ENCODE measurements around the gene CA14.

CA14 gene

DNA sequence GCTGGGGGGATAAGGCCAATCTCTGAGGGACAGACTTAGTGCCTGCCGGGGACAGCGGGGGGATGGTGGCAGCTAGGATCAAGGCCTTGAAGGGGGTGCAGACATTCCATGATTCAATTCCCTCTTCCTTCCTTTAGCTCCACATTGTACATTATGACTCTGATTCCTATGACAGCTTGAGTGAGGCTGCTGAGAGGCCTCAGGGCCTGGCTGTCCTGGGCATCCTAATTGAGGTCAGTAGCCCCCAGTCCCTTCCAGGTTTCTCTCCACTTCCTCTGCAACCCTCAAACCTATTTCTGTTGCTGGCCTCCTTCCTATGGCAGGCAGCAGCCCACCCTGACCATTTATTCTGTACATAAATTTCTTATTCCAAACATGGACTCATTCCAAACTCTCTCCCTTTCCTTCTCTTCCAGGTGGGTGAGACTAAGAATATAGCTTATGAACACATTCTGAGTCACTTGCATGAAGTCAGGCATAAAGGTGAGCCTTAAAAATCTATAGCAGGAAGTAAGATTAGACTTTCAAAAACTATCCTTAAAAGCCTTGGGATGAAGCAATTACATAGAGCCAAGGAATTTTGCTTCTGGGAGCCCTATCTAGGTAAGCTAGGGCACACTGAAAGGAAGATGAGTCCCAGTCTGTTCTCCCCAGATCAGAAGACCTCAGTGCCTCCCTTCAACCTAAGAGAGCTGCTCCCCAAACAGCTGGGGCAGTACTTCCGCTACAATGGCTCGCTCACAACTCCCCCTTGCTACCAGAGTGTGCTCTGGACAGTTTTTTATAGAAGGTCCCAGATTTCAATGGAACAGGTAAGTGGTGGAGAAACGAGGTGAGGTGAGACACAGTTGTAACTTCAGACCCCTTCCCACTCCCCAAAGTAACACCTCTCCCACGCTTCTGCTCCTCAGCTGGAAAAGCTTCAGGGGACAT, 5.1 kb downstream of the CA14 start:
- Histone ChIP-seq H3K9me3 (ENCODE audit: insufficient read depth, low read depth, low read length) (no peaks in the 10 kb centered on the region), H3K36me3 (ENCODE audit: insufficient read depth, low read length) (peaks cover 68% of the 10 kb centered on the region), H3K9ac (ENCODE audit: low read depth, low read length) (no peak overlapping the region), H3K4me1 (ENCODE audit: insufficient read depth, low read length) (peaks cover 17% of the 10 kb centered on the region; the same call in 1 of the 2 replicates), H3K27me3 (ENCODE audit: insufficient read depth, low read length) (no peaks in the 10 kb centered on the region), H3K4me3 (ENCODE audit: low read length) (no peak overlapping the region), H3K27ac (ENCODE audit: low read depth, low read length) (no peak overlapping the region)
- WGBS: 90% methylated on average over 6 of the region's 6 CpGs

DNA sequence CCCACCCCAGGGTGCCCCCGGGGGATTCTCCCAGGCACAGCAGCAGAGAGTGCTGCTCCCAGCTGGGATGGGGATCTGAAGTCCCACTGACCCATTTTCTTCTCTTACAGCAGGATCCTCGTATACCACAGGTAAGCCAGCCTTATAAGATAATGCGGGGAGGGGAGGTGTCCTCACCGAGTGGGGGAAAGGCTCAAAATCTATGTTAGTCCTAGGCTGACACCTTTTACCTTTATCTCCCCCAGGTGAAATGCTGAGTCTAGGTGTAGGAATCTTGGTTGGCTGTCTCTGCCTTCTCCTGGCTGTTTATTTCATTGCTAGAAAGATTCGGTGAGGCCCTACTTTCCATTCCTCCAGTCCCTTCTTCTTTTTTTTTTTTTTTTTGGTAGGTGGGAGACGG, 6.0 kb downstream of the CA14 start:
- WGBS: 89% methylated on average over 4 of the region's 6 CpGs
- peaks cover 15% of the 10 kb centered on the region; the same call in 1 of the 2 replicates for H3K4me1 ChIP-seq (ENCODE audit: insufficient read depth, low read length)
- H3K27ac ChIP-seq (ENCODE audit: low read depth, low read length): no peak overlapping the region
- no peaks in the 10 kb centered on the region for H3K9me3 ChIP-seq (ENCODE audit: insufficient read depth, low read depth, low read length)
- peaks cover 68% of the 10 kb centered on the region for H3K36me3 ChIP-seq (ENCODE audit: insufficient read depth, low read length)
- H3K27me3 ChIP-seq (ENCODE audit: insufficient read depth, low read length): no peaks in the 10 kb centered on the region
- no peak overlapping the region for H3K9ac ChIP-seq (ENCODE audit: low read depth, low read length)
- no peak overlapping the region for H3K4me3 ChIP-seq (ENCODE audit: low read length)

DNA sequence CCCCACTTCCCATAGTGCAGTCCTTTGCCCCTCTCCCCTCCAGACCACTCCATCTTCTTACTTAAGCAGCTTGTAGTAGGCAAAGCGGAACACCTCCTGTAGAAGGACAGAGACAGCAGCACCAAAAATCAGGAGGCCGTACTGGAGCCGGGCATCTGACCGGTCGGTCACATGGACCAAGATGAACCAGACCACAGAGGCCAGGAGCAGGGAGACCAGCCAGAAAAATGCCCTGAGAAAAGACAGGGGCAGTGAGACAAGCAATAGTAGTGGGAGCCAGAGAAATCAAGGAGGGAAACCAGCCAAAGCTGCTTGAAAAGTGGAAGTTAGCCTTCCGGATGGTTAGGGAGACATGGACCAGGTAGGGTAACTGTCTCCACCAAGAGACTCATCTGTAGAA, 10.3 kb downstream of the CA14 start:
- Histone ChIP-seq H3K4me3 (ENCODE audit: low read length) (peak overlapping the region; percentile 92), H3K36me3 (ENCODE audit: insufficient read depth, low read length) (peaks cover 44% of the 10 kb centered on the region), H3K27ac (ENCODE audit: low read depth, low read length) (no peak overlapping the region), H3K9me3 (ENCODE audit: insufficient read depth, low read depth, low read length) (no peaks in the 10 kb centered on the region), H3K27me3 (ENCODE audit: insufficient read depth, low read length) (no peaks in the 10 kb centered on the region), H3K9ac (ENCODE audit: low read depth, low read length) (peak overlapping the region; percentile 87), H3K4me1 (ENCODE audit: insufficient read depth, low read length) (peaks cover 9% of the 10 kb centered on the region; the same call in 1 of the 2 replicates)
- 51% methylated on average over 6 of the region's 6 CpGs for WGBS

DNA sequence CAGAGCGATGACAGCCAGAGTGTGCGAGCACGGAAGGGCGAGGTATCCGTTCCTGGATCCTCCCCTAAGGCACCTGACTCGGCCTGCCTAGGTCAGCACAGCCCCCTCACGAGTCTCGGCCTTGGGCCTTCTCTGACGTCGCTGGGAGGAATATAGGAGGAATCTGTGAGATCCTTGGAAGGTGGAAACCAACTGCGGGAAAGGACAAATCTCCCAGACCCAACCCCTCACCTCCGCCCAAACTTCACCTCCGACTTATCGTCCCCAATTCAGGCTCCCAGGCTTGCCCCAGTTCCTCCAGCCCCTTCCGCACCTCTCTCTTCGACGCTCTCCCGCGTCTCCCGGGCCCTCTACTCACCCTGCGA, 10.7 kb downstream of the CA14 start:
- H3K9ac ChIP-seq (ENCODE audit: low read depth, low read length): peak overlapping the region; percentile 87
- peak overlapping the region; percentile 92 for H3K4me3 ChIP-seq (ENCODE audit: low read length)
- H3K27ac ChIP-seq (ENCODE audit: low read depth, low read length): peak overlapping the region; percentile 85
- peaks cover 40% of the 10 kb centered on the region for H3K36me3 ChIP-seq (ENCODE audit: insufficient read depth, low read length)
- peaks cover 12% of the 10 kb centered on the region for H3K4me1 ChIP-seq (ENCODE audit: insufficient read depth, low read length)
- no peaks in the 10 kb centered on the region for H3K27me3 ChIP-seq (ENCODE audit: insufficient read depth, low read length)
- WGBS: under 1% methylated on average over 19 of the region's 21 CpGs
- no peaks in the 10 kb centered on the region for H3K9me3 ChIP-seq (ENCODE audit: insufficient read depth, low read depth, low read length)

DNA sequence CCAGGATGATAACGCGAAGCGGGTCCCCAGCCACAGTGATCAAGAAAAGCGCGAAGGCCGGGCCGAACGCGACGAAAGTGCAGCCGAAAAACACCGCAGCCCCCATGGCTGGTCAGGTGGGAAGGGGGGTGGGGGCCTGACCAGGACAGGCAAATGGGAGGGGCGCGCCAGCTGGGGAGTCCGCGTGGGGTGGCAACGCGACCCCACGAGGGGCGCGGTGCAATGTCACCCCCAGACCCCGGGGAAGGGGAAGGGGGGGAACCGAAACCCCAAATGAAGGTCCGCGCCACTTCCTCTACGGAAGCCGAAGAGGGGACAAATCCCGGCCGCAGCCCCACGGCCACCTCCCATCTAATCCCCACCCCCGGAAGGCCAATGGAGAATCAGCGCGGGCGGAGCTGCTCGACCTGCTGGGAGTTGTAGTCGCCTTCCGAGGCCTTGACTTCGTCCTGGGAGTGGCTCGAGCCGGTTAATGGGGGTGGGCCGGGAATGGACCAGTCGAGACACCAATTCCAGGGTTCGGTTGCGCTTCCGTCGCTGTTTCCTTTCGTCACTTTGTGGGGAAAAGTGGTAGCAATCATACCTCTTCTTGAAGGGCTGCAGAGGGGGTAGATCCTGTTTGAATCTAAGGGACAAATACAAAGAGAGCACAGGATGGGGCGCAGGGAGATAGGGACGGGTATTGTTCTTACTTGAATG, 11.3 kb downstream of the CA14 start, which contains the start of gene APH1A:
APH1A (minus strand) TSS at position 312 of the 699 bp plus-strand sequence; CDS start at position 106, 206 bp downstream.
- Histone ChIP-seq H3K36me3 (ENCODE audit: insufficient read depth, low read length) (peaks cover 35% of the 10 kb centered on the region), H3K4me1 (ENCODE audit: insufficient read depth, low read length) (peaks cover 18% of the 10 kb centered on the region), H3K9ac (ENCODE audit: low read depth, low read length) (peak within 1 kb of the TSS; percentile 87), H3K27ac (ENCODE audit: low read depth, low read length) (peak within 1 kb of the TSS; percentile 85), H3K4me3 (ENCODE audit: low read length) (peak within 1 kb of the TSS; percentile 92), H3K27me3 (ENCODE audit: insufficient read depth, low read length) (no peaks in the 10 kb centered on the region), H3K9me3 (ENCODE audit: insufficient read depth, low read depth, low read length) (no peaks in the 10 kb centered on the region)
- WGBS: under 1% methylated on average over 49 of the region's 49 CpGs

DNA sequence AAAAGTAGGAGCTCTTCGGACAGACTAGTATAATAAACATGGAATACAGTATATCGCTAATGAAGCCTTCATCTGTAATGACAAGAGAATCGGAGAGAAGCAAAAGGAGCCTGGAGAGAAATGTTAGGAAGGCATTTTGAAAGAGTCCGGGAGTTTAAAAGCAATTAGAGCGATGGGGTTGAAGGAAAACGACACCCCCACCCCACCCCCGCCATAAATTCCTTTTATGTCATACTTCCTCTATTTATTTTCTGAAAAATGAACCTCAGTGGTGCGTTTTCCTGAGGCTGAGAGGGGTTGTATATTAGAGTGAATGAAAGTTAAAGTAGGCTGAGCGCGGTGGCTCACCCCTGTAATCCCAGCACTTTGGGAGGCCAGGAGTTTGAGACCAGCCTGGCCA, 11.9 kb downstream of the CA14 start:
- Histone ChIP-seq H3K4me1 (ENCODE audit: insufficient read depth, low read length) (peaks cover 18% of the 10 kb centered on the region), H3K4me3 (ENCODE audit: low read length) (peak overlapping the region; percentile 92), H3K9me3 (ENCODE audit: insufficient read depth, low read depth, low read length) (no peaks in the 10 kb centered on the region), H3K9ac (ENCODE audit: low read depth, low read length) (peak overlapping the region; percentile 75), H3K27me3 (ENCODE audit: insufficient read depth, low read length) (no peaks in the 10 kb centered on the region), H3K36me3 (ENCODE audit: insufficient read depth, low read length) (peaks cover 31% of the 10 kb centered on the region), H3K27ac (ENCODE audit: low read depth, low read length) (peak overlapping the region; percentile 85)
- 57% methylated on average over 6 of the region's 10 CpGs for WGBS

DNA sequence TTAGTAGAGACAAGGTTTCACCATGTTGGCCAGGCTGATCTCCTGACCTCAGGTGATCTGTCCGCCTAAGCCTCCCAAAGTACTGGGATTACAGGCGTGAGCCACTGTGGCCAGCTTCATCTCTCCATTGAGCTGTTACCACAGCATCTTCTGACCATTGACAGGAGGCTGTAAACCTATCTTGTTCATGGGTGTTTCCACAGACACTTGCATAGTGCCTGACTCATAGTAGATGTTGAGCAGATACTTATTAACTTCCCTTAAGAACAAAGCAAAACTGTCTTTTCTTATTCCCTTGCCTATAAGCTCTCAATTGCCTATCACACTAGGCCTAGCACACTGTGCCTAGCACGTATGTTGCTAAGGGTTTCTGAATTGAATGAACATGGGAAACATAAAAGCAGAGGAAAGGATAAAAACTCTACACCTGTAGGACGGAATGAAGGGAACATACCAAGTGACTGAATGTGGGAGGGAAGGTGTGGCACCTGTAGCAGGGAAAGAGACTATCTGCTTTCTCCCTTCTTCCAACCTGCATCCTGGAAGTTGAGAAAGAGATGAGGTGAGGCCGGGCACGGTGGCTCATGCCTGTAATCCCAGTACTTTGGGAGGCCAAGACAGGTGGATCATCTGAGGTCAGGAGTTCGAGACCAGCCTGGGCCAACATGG, 13.9 kb downstream of the CA14 start:
- Histone ChIP-seq H3K27ac (ENCODE audit: low read depth, low read length) (no peak overlapping the region), H3K4me3 (ENCODE audit: low read length) (no peak overlapping the region), H3K4me1 (ENCODE audit: insufficient read depth, low read length) (peaks cover 18% of the 10 kb centered on the region), H3K36me3 (ENCODE audit: insufficient read depth, low read length) (peaks cover 16% of the 10 kb centered on the region), H3K9me3 (ENCODE audit: insufficient read depth, low read depth, low read length) (no peaks in the 10 kb centered on the region), H3K27me3 (ENCODE audit: insufficient read depth, low read length) (no peaks in the 10 kb centered on the region), H3K9ac (ENCODE audit: low read depth, low read length) (no peak overlapping the region)
- 93% methylated on average over 7 of the region's 7 CpGs for WGBS

DNA sequence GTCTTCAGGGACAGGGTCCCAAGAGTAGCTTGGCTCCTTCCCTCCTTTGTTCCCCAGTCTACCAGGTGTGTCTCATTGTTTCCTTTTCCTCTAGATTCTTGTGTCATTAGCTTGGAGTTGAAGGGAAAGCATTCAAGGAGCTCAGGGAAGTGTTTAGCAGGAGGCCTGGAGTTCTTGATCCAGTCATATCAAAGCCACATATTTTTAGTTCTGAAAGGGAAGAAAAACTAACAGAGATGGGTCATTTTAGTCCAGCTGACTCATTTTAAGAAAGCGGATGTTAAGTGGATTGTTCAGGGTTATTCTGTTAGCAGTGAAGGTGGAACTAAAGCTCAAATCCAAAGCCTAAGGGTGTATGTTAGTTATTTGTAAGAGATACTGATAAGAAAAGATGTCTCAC, 15.7 kb downstream of the CA14 start:
- Histone ChIP-seq H3K36me3 (ENCODE audit: insufficient read depth, low read length) (peaks cover 8% of the 10 kb centered on the region; the same call in 1 of the 2 replicates), H3K9me3 (ENCODE audit: insufficient read depth, low read depth, low read length) (no peaks in the 10 kb centered on the region), H3K4me1 (ENCODE audit: insufficient read depth, low read length) (peaks cover 18% of the 10 kb centered on the region), H3K9ac (ENCODE audit: low read depth, low read length) (peak overlapping the region; percentile 64; the same call in 1 of the 2 replicates), H3K27ac (ENCODE audit: low read depth, low read length) (no peak overlapping the region), H3K27me3 (ENCODE audit: insufficient read depth, low read length) (no peaks in the 10 kb centered on the region), H3K4me3 (ENCODE audit: low read length) (peak overlapping the region; percentile 54)
- WGBS: 83% methylated on average over 1 of the region's 1 CpG

DNA sequence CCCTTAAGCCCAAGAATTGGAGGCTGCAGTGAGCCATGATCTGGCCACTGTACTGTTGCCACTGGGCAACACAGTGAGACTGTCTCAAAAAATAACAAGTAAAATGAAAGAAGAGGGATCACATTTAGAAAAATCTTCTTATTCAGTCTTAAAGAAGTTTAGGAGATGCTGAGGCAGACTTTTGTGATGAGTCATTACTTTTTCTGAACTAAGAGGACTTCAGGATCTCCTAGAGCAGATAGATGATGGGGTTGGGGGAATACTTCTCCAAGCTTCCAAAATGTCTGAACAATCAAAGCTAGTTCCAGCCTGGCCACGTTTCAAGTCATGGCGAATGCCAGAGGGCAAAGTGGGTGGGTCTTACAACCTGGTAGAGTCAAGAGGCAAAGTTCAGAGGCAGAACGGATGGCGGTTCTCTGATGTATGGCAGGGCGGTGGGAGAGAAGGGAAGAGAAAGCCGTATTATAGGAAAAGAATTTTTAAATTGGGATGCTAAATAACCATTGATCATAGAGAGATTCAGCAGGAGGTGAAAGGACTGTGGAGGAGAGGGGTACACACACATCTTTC, 22.6 kb downstream of the CA14 start:
- H3K9ac ChIP-seq (ENCODE audit: low read depth, low read length): no peak overlapping the region; the same call in 1 of the 2 replicates
- peaks cover 8% of the 10 kb centered on the region; the same call in 1 of the 2 replicates for H3K4me1 ChIP-seq (ENCODE audit: insufficient read depth, low read length)
- no peak overlapping the region for H3K27ac ChIP-seq (ENCODE audit: low read depth, low read length)
- H3K27me3 ChIP-seq (ENCODE audit: insufficient read depth, low read length): peaks cover 13% of the 10 kb centered on the region
- no peak overlapping the region for H3K4me3 ChIP-seq (ENCODE audit: low read length)
- WGBS: 80% methylated on average over 6 of the region's 6 CpGs
- no peaks in the 10 kb centered on the region for H3K9me3 ChIP-seq (ENCODE audit: insufficient read depth, low read depth, low read length)
- peaks cover 18% of the 10 kb centered on the region for H3K36me3 ChIP-seq (ENCODE audit: insufficient read depth, low read length)

DNA sequence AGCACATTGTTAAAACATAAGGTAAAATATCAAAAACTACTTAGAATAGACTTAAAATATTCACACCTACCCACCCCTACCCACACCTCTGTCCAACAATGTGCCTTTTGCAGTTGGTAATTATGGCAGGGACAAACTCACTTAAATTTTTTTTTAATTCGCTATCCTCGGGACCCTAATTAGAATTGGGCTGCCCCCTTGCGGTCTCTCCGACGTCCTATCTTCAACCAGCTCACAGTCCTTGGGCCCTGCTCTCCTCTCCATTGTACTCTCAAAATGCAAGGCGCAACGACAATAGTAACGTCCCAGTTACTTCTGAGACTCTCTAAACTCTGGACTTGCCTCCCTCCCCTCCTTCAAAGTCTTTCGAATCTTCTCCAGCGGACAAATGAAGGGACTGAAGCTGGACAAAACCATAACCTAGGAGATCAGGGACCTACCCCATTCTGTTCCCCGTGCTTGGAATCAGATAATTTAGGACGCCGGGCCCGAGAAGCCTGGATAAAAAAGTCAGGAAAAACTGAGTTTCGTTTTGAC, 23.7 kb downstream of the CA14 start:
- Histone ChIP-seq H3K36me3 (ENCODE audit: insufficient read depth, low read length) (peaks cover 17% of the 10 kb centered on the region), H3K27me3 (ENCODE audit: insufficient read depth, low read length) (peaks cover 13% of the 10 kb centered on the region), H3K9me3 (ENCODE audit: insufficient read depth, low read depth, low read length) (no peaks in the 10 kb centered on the region), H3K9ac (ENCODE audit: low read depth, low read length) (peak overlapping the region; percentile 81), H3K27ac (ENCODE audit: low read depth, low read length) (peak overlapping the region; percentile 69; the same call in 1 of the 2 replicates), H3K4me3 (ENCODE audit: low read length) (peak overlapping the region; percentile 68), H3K4me1 (ENCODE audit: insufficient read depth, low read length) (peaks cover 8% of the 10 kb centered on the region; the same call in 1 of the 2 replicates)
- 27% methylated on average over 15 of the region's 15 CpGs for WGBS

Data from HUES64 (cell line).